Mammary epithelial cell (primary cell): Measurements from ENCODE around the gene KLF13.

Experiments used
- CTCF ChIP-seq, 2 donors: IDR thresholded peaks in 1 of 2; conservative IDR thresholded peaks in 1 of 2; 2 replicates each; pipeline ENCODE4 v1.5.1; 2011 to 2012; ENCODE audit warnings: inconsistent platforms in 2 of 2, low read length in 2 of 2, mild to moderate bottlenecking in 2 of 2, control low read depth in 1 of 2, low read depth in 1 of 2; ENCODE audit not compliant: insufficient read depth in 1 of 2; ENCODE audit errors: extremely low read depth in 1 of 2
- EZH2 ChIP-seq: IDR thresholded peaks from 2 replicates; pipeline ENCODE4 v1.6.1; 2012; ENCODE audit warnings: low read length, inconsistent platforms, borderline replicate concordance

- no peak for TF ChIP-seq CTCF (conservative IDR thresholded peaks at IDR 0.05 in 1 of 2, IDR thresholded peaks at IDR 0.05 in 1 of 2; ENCODE audit: extremely low read depth in 1 of 2, insufficient read depth in 1 of 2, low read depth in 1 of 2, low read length in 2 of 2)
- TF ChIP-seq EZH2: no peak
These were observed 4.8 kb downstream of the KLF13 start for GRCh38 chr15:31331389-31331788.
